Measurements from ENCODE around the gene STXBP1. TPM values are rescaled to one million over a fixed set of nuclear protein-coding genes. Genes with fewer than 3 reads are reported as not detected.

STXBP1 gene
- total and polyA plus RNA-seq, 2 of the 4 experiments (the other 2 are of a cell fraction), result 15.8 to 22.6 TPM

GRCh38 chr9:127586537-127586936 is 25.5 kb upstream of the STXBP1 start:
- Histone ChIP-seq H3K9me3 (ENCODE audit: control insufficient read depth, insufficient read depth, low read length) (no peaks in the 10 kb centered on the region), H4K8ac (ENCODE audit: low read depth in 2 of 2, low read length in 2 of 2) (peak overlapping the region in 1 of 2 experiments; percentile 76; a peak in 1 of 4 replicates)
- BruUV-seq (replicated peaks), result no TSS peak

More at GRCh38 chr9:127586537-127586936, 25.5 kb upstream of the STXBP1 start:
- Histone ChIP-seq H2BK120ac (ENCODE audit: low read depth, low read length) (peak overlapping the region; percentile 88), H3K27ac (ENCODE audit: insufficient read depth, low read length) (no peak overlapping the region), H4K91ac (ENCODE audit: insufficient read depth, low read depth, low read length) (peak overlapping the region; percentile 72; the same call in 1 of the 2 replicates), H2BK5ac (ENCODE audit: low read depth, low read length, poor library complexity, severe bottlenecking) (no peak overlapping the region), H3K18ac (ENCODE audit: low read depth, low read length) (no peak overlapping the region), H3K4me3 (ENCODE audit: insufficient read depth, low read depth, low read length) (no peak overlapping the region), H3K79me1 (ENCODE audit: low read depth in 1 of 2, low read length in 2 of 2) (peaks cover 21 to 30% of the 10 kb centered on the region in 2 experiments), H2BK15ac (ENCODE audit: low read depth, low read length) (peak overlapping the region; percentile 97; the same call in 2 of the 3 replicates), H2AK9ac (replicated peaks; ENCODE audit: low read depth, low read length, poor library complexity) (peak overlapping the region; percentile 80), H3K9ac (ENCODE audit: low read depth, low read length) (no peak overlapping the region), H4K20me1 (ENCODE audit: insufficient read depth, low read length) (no peaks in the 10 kb centered on the region), H3K27me3 (ENCODE audit: control insufficient read depth, insufficient read depth, low read length) (no peaks in the 10 kb centered on the region), H2BK20ac (ENCODE audit: low read depth, low read length) (peak overlapping the region; percentile 92), H3K4me1 (ENCODE audit: control insufficient read depth, insufficient read depth, low read length) (peaks cover 4% of the 10 kb centered on the region), H3K4me2 (ENCODE audit: low read depth, low read length) (no peak overlapping the region), H3K4ac (ENCODE audit: low read depth, low read length) (peak overlapping the region; percentile 90), H4K5ac (ENCODE audit: low read depth, low read length) (no peak overlapping the region), H3K23ac (ENCODE audit: low read depth, low read length) (peak overlapping the region; percentile 59; the same call in 1 of the 2 replicates), H2AFZ (replicated peaks; ENCODE audit: low read length, poor library complexity) (peak overlapping the region; percentile 64), H3K56ac (ENCODE audit: extremely low read depth, insufficient read depth, low read length) (no peak overlapping the region), H2AK5ac (ENCODE audit: low read depth, low read length) (peak overlapping the region; percentile 100), H3K36me3 (ENCODE audit: control insufficient read depth, insufficient read depth, low read length) (no peaks in the 10 kb centered on the region), H3K14ac (replicated peaks; ENCODE audit: low read depth, low read length) (peak overlapping the region; percentile 57; the same call in 1 of the 2 replicates), H3K9me1 (ENCODE audit: insufficient read depth, low read length) (peaks cover 5% of the 10 kb centered on the region)
- ATAC-seq (ENCODE audit: low read depth), result peak; percentile 85
- ChIA-PET POLR2A (ENCODE audit: unreplicated experiment) (no interaction called here), CTCF (interaction anchor here (0.6 to 1.3 kb wide), 5 partner anchors 9 to 189 kb away, joined by 3 to 6 read pairs (median 3); partner anchors contain the start of genes SLC2A8 and TOR2A)
- DNase-seq, result peak; percentile 76
- intact Hi-C loops (cut with micrococcal nuclease), result loop anchor here (1.0 to 5.0 kb wide), 3 partner anchors 61 to 134 kb away; partner anchors contain the start of genes LRSAM1 and RPL12
- TF ChIP-seq, protein P1, sequence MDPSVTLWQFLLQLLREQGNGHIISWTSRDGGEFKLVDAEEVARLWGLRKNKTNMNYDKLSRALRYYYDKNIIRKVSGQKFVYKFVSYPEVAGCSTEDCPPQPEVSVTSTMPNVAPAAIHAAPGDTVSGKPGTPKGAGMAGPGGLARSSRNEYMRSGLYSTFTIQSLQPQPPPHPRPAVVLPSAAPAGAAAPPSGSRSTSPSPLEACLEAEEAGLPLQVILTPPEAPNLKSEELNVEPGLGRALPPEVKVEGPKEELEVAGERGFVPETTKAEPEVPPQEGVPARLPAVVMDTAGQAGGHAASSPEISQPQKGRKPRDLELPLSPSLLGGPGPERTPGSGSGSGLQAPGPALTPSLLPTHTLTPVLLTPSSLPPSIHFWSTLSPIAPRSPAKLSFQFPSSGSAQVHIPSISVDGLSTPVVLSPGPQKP (IDR thresholded peaks at IDR 0.05; ENCODE audit: borderline replicate concordance, low read depth, low read length), result no peak
- TF ChIP-seq MAZ (IDR thresholded peaks at IDR 0.05; ENCODE audit: borderline replicate concordance, low read depth, low read length) (no peak), CHD1 (IDR thresholded peaks at IDR 0.05; ENCODE audit: low read depth, low read length) (no peak), USF2 (IDR thresholded peaks at IDR 0.05; ENCODE audit: low read depth, low read length) (no peak), CEBPB (IDR thresholded peaks at IDR 0.05; ENCODE audit: low read depth, low read length) (no peak), SMC3 (IDR thresholded peaks at IDR 0.05; ENCODE audit: low read depth, low read length) (peak; percentile 99), BHLHE40 (IDR thresholded peaks at IDR 0.05; ENCODE audit: low read depth, low read length) (no peak), POLR2A (IDR thresholded peaks at IDR 0.05; ENCODE audit: low read depth, low read length) (no peak), RFX5 (IDR thresholded peaks at IDR 0.05; ENCODE audit: low read depth, low read length) (no peak), RAD21 (IDR thresholded peaks at IDR 0.05; ENCODE audit: low read length) (peak; percentile 94), CTCF (conservative IDR thresholded peaks at IDR 0.05; ENCODE audit: low read depth, low read length) (peak; percentile 94)
- WGBS, 2 experiments (ENCODE audit: extremely low coverage in 2 of 2, insufficient read length in 1 of 2), result no CpG with 5 or more reads among the region's 5 CpGs
- in situ Hi-C loops (cut with MboI; ENCODE audit: low sequenced_read_pairs), result loop anchor here (5.0 kb wide), 2 partner anchors 84 to 336 kb away; no protein-coding TSS in a partner anchor
- dilution Hi-C loops (cut with HindIII; ENCODE audit: low sequenced_read_pairs, unreplicated experiment), result no loop called here
